Hepatocyte (in vitro differentiated cells): Measurements from ENCODE around the gene TOLLIP. TPM values are rescaled to one million over a fixed set of nuclear protein-coding genes. Genes with fewer than 3 reads are reported as not detected.

Experiments used
- DNase-seq: peaks from one replicate; pipeline ENCODE4 v3.0.0-alpha.2; 2016; ENCODE audit warnings: low spot score
- H2AFZ ChIP-seq: fragments of 200-600 bp; sonication (generic); 2 replicates; pipeline ENCODE4 v1.6.0; 2016; ENCODE audit warnings: antibody characterized with exemption, mild to moderate bottlenecking
- H3K27ac ChIP-seq: fragments of 200-600 bp; sonication (generic); 2 replicates; pipeline ENCODE4 v1.5.1; 2016; ENCODE audit warnings: mild to moderate bottlenecking
- H3K27me3 ChIP-seq: fragments of 200-600 bp; sonication (generic); 2 replicates; pipeline ENCODE4 v1.6.1; 2016
- H3K36me3 ChIP-seq: fragments of 200-600 bp; sonication (generic); replicated peaks from 2 replicates; pipeline ENCODE4 v1.5.1; 2016; ENCODE audit warnings: low read depth; ENCODE audit not compliant: insufficient read depth
- H3K4me1 ChIP-seq: fragments of 200-600 bp; sonication (generic); 2 replicates; pipeline ENCODE4 v1.5.1; 2016; ENCODE audit warnings: mild to moderate bottlenecking, moderate library complexity; ENCODE audit not compliant: insufficient read depth
- H3K4me2 ChIP-seq: fragments of 200-600 bp; sonication (generic); 2 replicates; pipeline ENCODE4 v1.6.0; 2016
- H3K4me3 ChIP-seq: fragments of 200-600 bp; sonication (generic); 2 replicates; pipeline ENCODE4 v1.5.1; 2016; ENCODE audit warnings: mild to moderate bottlenecking
- H3K79me2 ChIP-seq: fragments of 200-600 bp; sonication (generic); 2 replicates; pipeline ENCODE4 v1.6.0; 2017; ENCODE audit warnings: mild to moderate bottlenecking
- H3K9me2 ChIP-seq: fragments of 200-600 bp; sonication (generic); replicated peaks from 2 replicates; pipeline ENCODE4 v1.6.0; 2017; ENCODE audit warnings: mild to moderate bottlenecking; ENCODE audit not compliant: insufficient read depth
- H3K9me3 ChIP-seq: fragments of 200-600 bp; sonication (generic); 2 replicates; pipeline ENCODE4 v1.5.1; 2016; ENCODE audit warnings: low read depth, mild to moderate bottlenecking
- H4K20me1 ChIP-seq: fragments of 200-600 bp; sonication (generic); 2 replicates; pipeline ENCODE4 v1.6.0; 2016; ENCODE audit warnings: mild to moderate bottlenecking; ENCODE audit not compliant: insufficient read depth, poor library complexity, severe bottlenecking
- EZH2 ChIP-seq: fragments of 200-600 bp; sonication (generic); IDR thresholded peaks from 2 replicates; pipeline ENCODE4 v1.6.1; 2016; ENCODE audit warnings: antibody characterized with exemption, mild to moderate bottlenecking, borderline replicate concordance
- EZH2phosphoT487 ChIP-seq: fragments of 200-600 bp; sonication (generic); IDR thresholded peaks from one replicate; pipeline ENCODE4 v1.6.1; 2018; ENCODE audit warnings: antibody characterized with exemption, mild to moderate bottlenecking, low read depth, moderate library complexity; ENCODE audit not compliant: unreplicated experiment, severe bottlenecking
- WGBS: methylation state at CpG from one replicate; pipeline ENCODE4 v1.1.6; 2016; ENCODE audit warnings: low lambda C conversion rate; ENCODE audit errors: missing lambda C conversion rate; 5-methylcytosine and 5-hydroxymethylcytosine counted together
- polyA plus RNA-seq: library from polyadenylated mRNA; unstranded; fragments of >200 nt; fragmentation: Nextera tagmentation; extraction: Ambion mirVana; gene quantifications from 2 replicates; pipeline ENCODE4 v1.2.1, GENCODE V29; 2016
- total RNA-seq: library from RNA; depleted of rRNA; stranded (reverse); fragments of >200 nt; gene quantifications from 2 replicates; pipeline ENCODE4 v1.2.3, GENCODE V29; 2014
- TF ChIP-seq, protein P1 (sequence below): fragments of 200-600 bp; sonication (generic); IDR thresholded peaks from 2 replicates; pipeline ENCODE4 v1.5.1; 2016; ENCODE audit warnings: antibody characterized with exemption, mild to moderate bottlenecking; ENCODE audit not compliant: poor library complexity

The TOLLIP gene
- total and polyA plus RNA-seq, 2 experiments from 2014 or later = 33.3 to 80.9 TPM

DNA sequence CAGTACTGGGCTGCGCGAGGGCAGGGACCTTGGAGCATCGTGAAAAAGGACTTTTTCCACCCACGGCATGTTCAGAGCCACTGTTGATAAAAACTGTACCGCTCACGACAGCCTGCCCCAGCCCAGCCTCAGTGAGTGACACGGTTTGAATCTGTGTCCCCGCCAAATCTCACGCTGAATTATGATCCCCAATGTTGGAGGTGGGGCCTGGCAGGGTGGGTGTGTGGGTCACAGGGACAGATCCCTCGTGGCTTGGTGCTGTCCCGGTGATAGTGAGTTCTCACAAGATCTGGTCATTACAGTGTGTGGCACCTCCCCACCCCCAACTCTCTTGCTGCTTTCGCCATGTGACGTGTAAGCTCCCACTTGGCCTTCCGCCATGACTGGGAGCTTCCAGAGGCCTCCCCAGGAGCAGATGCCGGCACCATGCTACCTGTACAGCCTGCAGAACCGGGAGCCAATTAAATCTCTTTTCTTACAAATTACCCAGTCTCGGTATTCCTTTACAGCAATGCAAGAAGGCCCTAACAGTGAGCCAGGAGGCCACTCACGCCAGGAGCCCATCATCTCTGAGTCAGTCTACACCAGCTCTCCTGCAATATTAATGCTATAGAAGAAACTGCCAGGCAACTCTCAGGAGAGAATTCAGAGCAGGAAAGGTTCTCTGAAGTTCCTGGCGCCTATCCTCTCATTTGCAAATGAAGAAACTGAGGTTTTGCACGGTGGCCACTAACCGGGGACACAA, 1.3 kb downstream of the TOLLIP start:
- WGBS = 87% methylated on average over 21 of the region's 21 CpGs
- no peaks in the 10 kb centered on the region for H3K9me3 ChIP-seq
- H3K4me1 ChIP-seq = peaks cover 50% of the 10 kb centered on the region
- TF ChIP-seq, protein P1, sequence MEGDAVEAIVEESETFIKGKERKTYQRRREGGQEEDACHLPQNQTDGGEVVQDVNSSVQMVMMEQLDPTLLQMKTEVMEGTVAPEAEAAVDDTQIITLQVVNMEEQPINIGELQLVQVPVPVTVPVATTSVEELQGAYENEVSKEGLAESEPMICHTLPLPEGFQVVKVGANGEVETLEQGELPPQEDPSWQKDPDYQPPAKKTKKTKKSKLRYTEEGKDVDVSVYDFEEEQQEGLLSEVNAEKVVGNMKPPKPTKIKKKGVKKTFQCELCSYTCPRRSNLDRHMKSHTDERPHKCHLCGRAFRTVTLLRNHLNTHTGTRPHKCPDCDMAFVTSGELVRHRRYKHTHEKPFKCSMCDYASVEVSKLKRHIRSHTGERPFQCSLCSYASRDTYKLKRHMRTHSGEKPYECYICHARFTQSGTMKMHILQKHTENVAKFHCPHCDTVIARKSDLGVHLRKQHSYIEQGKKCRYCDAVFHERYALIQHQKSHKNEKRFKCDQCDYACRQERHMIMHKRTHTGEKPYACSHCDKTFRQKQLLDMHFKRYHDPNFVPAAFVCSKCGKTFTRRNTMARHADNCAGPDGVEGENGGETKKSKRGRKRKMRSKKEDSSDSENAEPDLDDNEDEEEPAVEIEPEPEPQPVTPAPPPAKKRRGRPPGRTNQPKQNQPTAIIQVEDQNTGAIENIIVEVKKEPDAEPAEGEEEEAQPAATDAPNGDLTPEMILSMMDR = no peak
- TF ChIP-seq EZH2 = no peak
- TF ChIP-seq EZH2phosphoT487 = no peak
- peaks cover 58% of the 10 kb centered on the region for H3K79me2 ChIP-seq
- peak overlapping the region; percentile 93 for H3K4me2 ChIP-seq
- H3K9me2 ChIP-seq = no peaks in the 10 kb centered on the region
- no peaks in the 10 kb centered on the region for H3K36me3 ChIP-seq
- H4K20me1 ChIP-seq = peaks cover 50% of the 10 kb centered on the region
- H3K27me3 ChIP-seq = no peaks in the 10 kb centered on the region
- H2AFZ ChIP-seq = no peak overlapping the region
- H3K4me3 ChIP-seq = peak overlapping the region; percentile 60
- H3K27ac ChIP-seq = peak overlapping the region; percentile 17
- DNase-seq = no peak

DNA sequence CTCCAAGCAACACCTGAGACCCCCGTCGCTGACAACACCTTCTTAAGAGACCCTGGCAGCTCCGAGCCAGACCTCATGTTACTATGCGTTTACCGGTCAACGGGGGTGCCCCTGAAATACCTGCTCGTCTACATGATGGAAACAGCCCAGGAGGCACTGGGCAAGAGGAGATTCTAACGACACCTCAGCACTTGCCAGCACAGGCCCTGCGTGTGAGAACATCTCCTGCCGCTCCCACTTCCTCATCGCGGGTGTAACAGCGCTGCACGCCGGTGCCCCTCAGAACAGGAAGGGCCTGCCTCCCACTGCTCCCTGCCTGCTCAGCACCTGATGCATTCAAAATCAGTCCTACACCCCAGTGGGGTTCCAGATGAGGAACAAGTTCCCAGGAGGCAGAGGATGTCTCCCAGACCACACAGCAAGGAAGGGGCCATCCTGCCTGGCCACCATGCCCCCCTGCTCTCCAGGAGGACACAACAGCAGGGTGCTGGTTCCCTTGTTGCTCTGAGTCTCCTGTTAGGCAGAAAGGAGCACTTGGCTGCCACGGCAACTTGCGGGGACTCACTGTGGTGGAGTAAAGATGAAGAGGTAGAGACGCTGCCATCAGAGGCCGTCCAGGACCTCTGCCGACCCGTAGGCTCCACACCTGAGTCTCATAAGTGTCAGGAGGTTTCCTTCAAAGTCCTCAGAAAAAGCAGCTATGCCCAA, 2.1 kb downstream of the TOLLIP start:
- Histone ChIP-seq H3K9me3 (no peaks in the 10 kb centered on the region), H3K4me2 (peak overlapping the region; percentile 93), H3K27me3 (no peaks in the 10 kb centered on the region), H4K20me1 (peaks cover 58% of the 10 kb centered on the region), H3K36me3 (no peaks in the 10 kb centered on the region), H3K4me1 (peaks cover 58% of the 10 kb centered on the region), H3K4me3 (no peak overlapping the region), H2AFZ (no peak overlapping the region), H3K79me2 (peaks cover 67% of the 10 kb centered on the region), H3K27ac (peak overlapping the region; percentile 17), H3K9me2 (no peaks in the 10 kb centered on the region)
- 93% methylated on average over 21 of the region's 21 CpGs for WGBS
- no peak for TF ChIP-seq EZH2
- no peak for TF ChIP-seq EZH2phosphoT487
- TF ChIP-seq, protein P1 = no peak
- DNase-seq = no peak

DNA sequence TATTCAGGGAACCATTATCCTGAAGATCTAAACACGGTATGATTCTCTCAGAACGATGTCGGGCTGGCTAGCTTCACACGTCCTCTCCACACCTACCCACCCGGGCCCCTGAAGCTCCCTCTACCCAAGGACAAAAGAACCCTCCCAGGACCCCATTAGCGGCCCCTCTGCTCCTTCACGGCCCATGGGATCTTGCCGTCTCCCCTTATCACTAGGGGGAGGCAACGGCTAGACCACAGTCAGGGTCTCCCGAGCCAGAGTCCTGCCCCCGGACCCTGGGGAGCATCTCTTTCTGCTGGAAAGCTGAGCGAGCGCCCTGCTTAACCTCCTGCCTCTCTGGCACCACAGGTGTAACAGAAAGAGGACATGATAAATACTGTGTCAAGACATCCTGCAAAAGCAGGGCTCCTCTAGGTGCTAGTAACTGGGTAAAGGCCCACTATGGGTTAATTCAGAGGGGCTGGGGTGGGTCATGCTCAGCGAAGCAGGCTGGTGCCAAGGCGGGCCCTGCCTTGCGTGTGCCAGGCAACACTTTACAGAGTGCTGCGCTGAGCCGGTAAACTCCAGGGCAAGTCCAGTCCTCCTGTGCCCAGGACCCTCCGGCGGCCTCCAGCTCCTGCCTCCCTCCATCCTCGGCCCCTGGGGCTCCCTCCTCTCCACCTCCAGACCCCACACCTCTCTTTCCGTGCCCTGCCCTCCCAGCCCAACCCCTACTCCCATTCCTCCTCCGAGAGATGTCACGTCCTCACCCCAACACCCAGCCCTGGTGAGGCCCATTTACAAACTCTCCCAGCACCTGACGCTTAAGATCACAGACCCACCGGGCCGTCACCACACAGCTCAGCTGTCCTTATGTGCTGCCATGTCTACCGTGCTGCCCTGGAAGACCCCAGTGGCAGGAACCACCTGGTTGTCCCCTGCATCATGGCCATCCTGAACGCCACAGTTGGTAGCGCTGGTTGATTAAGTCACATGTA, 3.0 kb downstream of the TOLLIP start:
- H3K27ac ChIP-seq = peak overlapping the region; percentile 94
- H3K4me2 ChIP-seq = peak overlapping the region; percentile 93
- no peaks in the 10 kb centered on the region for H3K9me2 ChIP-seq
- peaks cover 58% of the 10 kb centered on the region for H3K4me1 ChIP-seq
- H4K20me1 ChIP-seq = peaks cover 66% of the 10 kb centered on the region
- no peaks in the 10 kb centered on the region for H3K36me3 ChIP-seq
- DNase-seq = no peak
- no peak overlapping the region for H2AFZ ChIP-seq
- H3K4me3 ChIP-seq = no peak overlapping the region
- TF ChIP-seq, protein P1 = no peak
- TF ChIP-seq EZH2phosphoT487 (no peak), EZH2 (no peak)
- peaks cover 75% of the 10 kb centered on the region for H3K79me2 ChIP-seq
- H3K27me3 ChIP-seq = no peaks in the 10 kb centered on the region
- 92% methylated on average over 24 of the region's 30 CpGs for WGBS
- H3K9me3 ChIP-seq = no peaks in the 10 kb centered on the region
